ENCODE data around the gene SRD5A2. TPM values are rescaled to one million over a fixed set of nuclear protein-coding genes. Genes with fewer than 3 reads are reported as not detected.

SRD5A2 gene
- total RNA-seq, 1 donor from 2014 or later: not detected

DNA sequence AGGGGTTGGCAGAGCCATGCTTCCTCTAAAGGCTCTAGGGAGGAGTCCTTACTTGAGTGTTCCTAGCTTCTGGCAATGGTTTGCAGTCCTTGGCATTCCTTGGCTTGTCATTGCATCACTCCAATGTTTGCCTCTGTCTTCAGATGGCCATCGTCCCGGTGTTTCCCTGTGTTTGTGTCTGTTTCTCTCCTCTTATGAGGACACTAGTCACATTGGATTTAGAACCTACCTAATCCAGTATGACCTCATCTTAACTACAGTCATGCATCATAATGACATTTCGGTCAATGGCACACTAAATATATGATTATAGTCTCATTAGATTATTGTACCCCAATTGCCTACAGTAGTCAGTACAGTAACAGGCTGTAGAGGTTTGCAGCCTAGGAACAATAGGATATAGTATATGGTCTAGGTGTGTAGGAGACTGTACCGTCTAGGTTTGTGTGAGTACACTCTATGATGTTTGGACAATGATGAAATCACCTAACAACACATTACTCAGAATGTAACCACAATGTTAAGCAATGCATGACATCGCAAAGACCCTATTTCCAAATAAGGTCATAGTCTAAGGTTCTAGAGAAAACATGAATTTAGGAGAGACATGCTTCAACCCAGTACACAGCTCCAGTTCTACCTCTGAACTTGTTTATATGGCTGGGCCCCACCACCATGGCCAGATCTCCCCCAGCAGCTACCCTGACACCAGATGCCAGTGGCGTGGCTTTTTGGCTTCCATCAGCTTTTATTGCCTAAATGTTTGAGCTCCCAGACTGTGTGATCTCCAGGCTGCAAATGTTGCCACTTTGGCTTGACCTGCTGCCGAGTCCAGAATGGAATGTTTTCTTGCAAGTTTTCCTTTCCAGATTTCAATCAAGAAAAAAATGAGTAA is 22.1 kb downstream of the SRD5A2 start:
- DNase-seq (ENCODE audit: low read depth): peak; percentile 1
- H3K36me3 Mint-ChIP-seq (ENCODE audit: low read depth, unreplicated experiment): no peaks in the 10 kb centered on the region
- H3K79me2 ChIP-seq (ENCODE audit: insufficient read depth, low read length): no peaks in the 10 kb centered on the region
- FAIRE-seq: peak; percentile 32
- H3K4me1 Mint-ChIP-seq (ENCODE audit: low read depth, unreplicated experiment): peaks cover 13% of the 10 kb centered on the region
- no peaks in the 10 kb centered on the region for H3K36me3 ChIP-seq (ENCODE audit: insufficient read depth, low read length)
- no peak overlapping the region for H3K27ac ChIP-seq (ENCODE audit: low read depth, low read length)
- H3K27ac Mint-ChIP-seq (ENCODE audit: unreplicated experiment): peak overlapping the region; percentile 84
- H3K4me2 ChIP-seq (ENCODE audit: low read length): no peak overlapping the region
- no peaks in the 10 kb centered on the region for H3K4me1 ChIP-seq (ENCODE audit: insufficient read depth, low read length)
- TF ChIP-seq EZH2 (IDR thresholded peaks at IDR 0.05; ENCODE audit: insufficient read depth, low read length): no peak
- TF ChIP-seq, protein P1, sequence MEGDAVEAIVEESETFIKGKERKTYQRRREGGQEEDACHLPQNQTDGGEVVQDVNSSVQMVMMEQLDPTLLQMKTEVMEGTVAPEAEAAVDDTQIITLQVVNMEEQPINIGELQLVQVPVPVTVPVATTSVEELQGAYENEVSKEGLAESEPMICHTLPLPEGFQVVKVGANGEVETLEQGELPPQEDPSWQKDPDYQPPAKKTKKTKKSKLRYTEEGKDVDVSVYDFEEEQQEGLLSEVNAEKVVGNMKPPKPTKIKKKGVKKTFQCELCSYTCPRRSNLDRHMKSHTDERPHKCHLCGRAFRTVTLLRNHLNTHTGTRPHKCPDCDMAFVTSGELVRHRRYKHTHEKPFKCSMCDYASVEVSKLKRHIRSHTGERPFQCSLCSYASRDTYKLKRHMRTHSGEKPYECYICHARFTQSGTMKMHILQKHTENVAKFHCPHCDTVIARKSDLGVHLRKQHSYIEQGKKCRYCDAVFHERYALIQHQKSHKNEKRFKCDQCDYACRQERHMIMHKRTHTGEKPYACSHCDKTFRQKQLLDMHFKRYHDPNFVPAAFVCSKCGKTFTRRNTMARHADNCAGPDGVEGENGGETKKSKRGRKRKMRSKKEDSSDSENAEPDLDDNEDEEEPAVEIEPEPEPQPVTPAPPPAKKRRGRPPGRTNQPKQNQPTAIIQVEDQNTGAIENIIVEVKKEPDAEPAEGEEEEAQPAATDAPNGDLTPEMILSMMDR (IDR thresholded peaks at IDR 0.05; ENCODE audit: insufficient read depth, low read depth, low read length): no peak
- no peaks in the 10 kb centered on the region for H3K27me3 ChIP-seq (ENCODE audit: insufficient read depth, low read length)
- no peak overlapping the region for H2AFZ ChIP-seq (ENCODE audit: low read depth, low read length)
- H3K27me3 Mint-ChIP-seq (ENCODE audit: low read depth, unreplicated experiment): peaks cover 3% of the 10 kb centered on the region
- H4K20me1 ChIP-seq (ENCODE audit: insufficient read depth, low read length): no peaks in the 10 kb centered on the region
- H3K4me3 Mint-ChIP-seq (ENCODE audit: unreplicated experiment): no peak overlapping the region
- peaks cover 7% of the 10 kb centered on the region for H3K9me3 ChIP-seq (ENCODE audit: insufficient read depth, low read depth, low read length)
- H3K9me3 Mint-ChIP-seq (ENCODE audit: unreplicated experiment): peaks cover 8% of the 10 kb centered on the region
- no peak overlapping the region for H3K9ac ChIP-seq (ENCODE audit: low read length)
- H3K4me3 ChIP-seq (ENCODE audit: insufficient read depth, low read depth, low read length): no peak overlapping the region

DNA sequence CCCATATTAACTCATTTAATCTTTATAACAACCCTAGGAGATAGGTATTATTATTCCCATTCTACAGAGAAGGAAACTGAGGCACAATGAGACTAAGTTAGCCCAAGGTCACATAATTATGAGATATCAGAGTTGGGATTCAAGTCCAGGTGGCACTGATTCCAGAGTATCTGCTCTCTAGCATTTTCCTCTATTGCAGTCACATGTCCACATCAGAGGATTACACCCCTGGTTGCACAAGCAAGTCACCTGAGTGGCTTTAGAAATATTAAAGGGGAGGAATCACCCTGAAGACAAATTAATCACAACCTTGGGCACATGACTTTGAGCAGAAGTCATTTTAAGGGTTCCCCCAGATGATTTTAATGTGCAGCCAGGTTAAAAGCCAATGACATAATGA is 23.8 kb downstream of the SRD5A2 start:
- Histone ChIP-seq H3K9ac (ENCODE audit: low read length) (no peak overlapping the region), H3K27ac (ENCODE audit: low read depth, low read length) (no peak overlapping the region), H3K27me3 (ENCODE audit: insufficient read depth, low read length) (no peaks in the 10 kb centered on the region), H3K4me2 (ENCODE audit: low read length) (no peak overlapping the region), H4K20me1 (ENCODE audit: insufficient read depth, low read length) (no peaks in the 10 kb centered on the region), H3K36me3 (ENCODE audit: insufficient read depth, low read length) (no peaks in the 10 kb centered on the region), H3K4me1 (ENCODE audit: insufficient read depth, low read length) (no peaks in the 10 kb centered on the region), H3K9me3 (ENCODE audit: insufficient read depth, low read depth, low read length) (peaks cover 7% of the 10 kb centered on the region), H2AFZ (ENCODE audit: low read depth, low read length) (no peak overlapping the region), H3K79me2 (ENCODE audit: insufficient read depth, low read length) (no peaks in the 10 kb centered on the region), H3K4me3 (ENCODE audit: insufficient read depth, low read depth, low read length) (no peak overlapping the region)
- FAIRE-seq (no peak), DNase-seq (ENCODE audit: low read depth) (no peak)
- H3K9me3 Mint-ChIP-seq (ENCODE audit: unreplicated experiment): peaks cover 20% of the 10 kb centered on the region
- H3K4me1 Mint-ChIP-seq (ENCODE audit: low read depth, unreplicated experiment): peaks cover 13% of the 10 kb centered on the region
- no peak overlapping the region for H3K27ac Mint-ChIP-seq (ENCODE audit: unreplicated experiment)
- H3K27me3 Mint-ChIP-seq (ENCODE audit: low read depth, unreplicated experiment): peaks cover 3% of the 10 kb centered on the region
- no peaks in the 10 kb centered on the region for H3K36me3 Mint-ChIP-seq (ENCODE audit: low read depth, unreplicated experiment)
- no peak overlapping the region for H3K4me3 Mint-ChIP-seq (ENCODE audit: unreplicated experiment)
- TF ChIP-seq, protein P1 (IDR thresholded peaks at IDR 0.05; ENCODE audit: insufficient read depth, low read depth, low read length): no peak

All from astrocyte (in vitro differentiated cells and primary cell).